Measurements from ENCODE around the gene CHMP1A.
"Not testable (repeated sequence)": the region's sequence is repeated elsewhere in the genome, so short reads cannot be mapped to it uniquely, and the experiment has no call there.

The CHMP1A gene

DNA sequence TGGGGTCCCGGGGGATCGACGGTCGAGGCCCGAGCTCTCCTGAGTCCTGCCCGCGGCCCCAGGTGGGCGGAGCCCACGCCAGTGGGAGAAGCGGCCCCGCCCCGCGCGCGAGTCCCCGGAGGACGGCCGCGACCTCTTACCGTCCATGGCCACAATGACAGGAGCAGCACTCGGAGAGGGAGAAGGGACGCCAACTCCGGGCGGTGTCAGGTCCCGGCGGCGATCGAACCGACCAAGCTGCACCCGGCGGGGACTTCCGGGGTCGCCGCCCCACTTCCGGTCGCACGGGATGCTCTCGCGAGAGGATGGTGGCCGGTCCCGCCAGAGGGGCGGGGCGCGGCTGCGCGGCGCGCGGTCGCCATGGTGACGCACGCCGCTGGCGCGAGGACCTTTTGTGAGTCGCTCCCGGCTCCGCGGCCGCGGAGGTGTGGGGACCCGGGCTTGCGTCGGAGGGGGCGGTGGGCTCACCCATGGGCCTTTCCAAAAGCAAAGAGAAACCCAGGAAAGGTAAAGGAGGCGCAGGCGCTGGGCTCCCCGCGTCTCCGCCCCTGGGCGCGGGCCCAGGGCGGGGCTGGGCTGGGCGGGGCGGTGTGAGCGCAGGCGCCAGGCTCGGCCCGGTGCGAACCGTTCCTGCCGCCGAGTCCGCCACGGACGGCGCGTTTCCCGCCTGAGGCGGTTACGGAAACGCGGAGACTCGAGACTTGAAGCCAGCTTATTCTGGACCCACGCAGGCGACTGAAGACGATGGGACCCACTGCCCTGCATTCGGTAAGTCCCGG, at the start of gene CHMP1A, which contains the start of gene SPATA33:
Gene CHMP1A (minus strand): TSS at position 267 of the 779 bp plus-strand sequence. CDS start 120 bp downstream, at position 147.
Gene SPATA33 (plus strand): TSS at position 395 of the 779 bp plus-strand sequence. CDS start 76 bp downstream, at position 471.
- peak; percentile 99 for DNase-seq (ENCODE audit: low spot score)

DNA sequence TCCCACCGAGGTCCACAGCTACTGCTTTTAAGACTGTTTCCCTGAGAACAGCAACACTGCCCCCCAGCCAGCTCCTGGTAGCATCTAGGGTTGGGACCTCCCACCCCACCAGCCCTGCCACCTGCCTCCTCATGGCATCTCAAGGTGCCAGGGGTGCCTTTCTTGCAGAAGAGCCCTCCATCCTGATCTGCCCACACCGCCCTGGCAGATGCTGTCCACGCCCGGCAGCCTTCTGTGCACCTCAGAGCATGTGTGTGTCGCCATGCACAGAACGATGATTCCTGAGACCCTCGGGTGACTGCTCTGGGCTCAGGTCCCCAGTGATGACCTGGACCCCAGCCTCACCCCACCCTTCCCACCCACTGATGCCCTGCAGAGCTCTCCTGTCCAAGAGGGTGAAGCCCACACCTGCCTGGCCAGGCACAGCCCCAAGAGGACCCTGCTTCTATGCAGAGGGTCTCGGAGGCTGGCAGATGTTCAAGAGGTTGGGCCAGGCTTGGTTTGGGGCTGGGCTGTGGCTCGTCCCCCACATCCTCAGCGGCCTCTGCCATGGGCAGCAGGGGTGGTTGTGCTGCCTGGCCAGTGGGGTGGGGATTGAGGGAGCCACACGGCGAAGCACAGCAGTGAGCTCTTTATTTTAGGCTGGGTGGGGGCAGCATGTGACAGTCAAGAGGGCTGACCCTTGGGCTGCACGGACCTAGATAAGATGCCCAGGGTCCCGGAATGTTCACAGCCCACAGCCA, 49.2 kb upstream of the CHMP1A start:
- peak; percentile 12 for DNase-seq (ENCODE audit: low spot score)

- DNase-seq (ENCODE audit: low spot score): no peak
Observed at GRCh38 chr16:89705006-89705405, 47.5 kb upstream of the CHMP1A start.

DNA sequence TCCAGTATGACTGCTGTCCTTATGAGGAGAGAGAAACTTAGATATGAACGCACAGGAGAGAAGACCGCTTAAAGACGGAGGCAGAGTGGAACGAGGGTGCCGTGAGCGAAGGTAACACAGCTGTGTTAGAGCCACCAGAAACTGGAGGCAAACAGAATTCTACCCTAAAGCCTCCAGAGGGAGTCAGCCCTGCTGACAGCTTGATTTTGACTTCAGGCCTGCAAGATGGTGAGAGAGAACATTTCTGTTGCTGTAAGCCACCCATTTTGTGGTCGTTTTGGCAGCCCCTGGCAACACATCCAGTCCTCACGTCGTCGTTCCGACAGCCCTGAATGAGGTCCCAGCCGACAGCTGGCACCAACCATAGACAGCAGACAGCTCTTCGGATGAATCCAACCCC, 46.8 kb upstream of the CHMP1A start:
- no peak for DNase-seq (ENCODE audit: low spot score)

DNA sequence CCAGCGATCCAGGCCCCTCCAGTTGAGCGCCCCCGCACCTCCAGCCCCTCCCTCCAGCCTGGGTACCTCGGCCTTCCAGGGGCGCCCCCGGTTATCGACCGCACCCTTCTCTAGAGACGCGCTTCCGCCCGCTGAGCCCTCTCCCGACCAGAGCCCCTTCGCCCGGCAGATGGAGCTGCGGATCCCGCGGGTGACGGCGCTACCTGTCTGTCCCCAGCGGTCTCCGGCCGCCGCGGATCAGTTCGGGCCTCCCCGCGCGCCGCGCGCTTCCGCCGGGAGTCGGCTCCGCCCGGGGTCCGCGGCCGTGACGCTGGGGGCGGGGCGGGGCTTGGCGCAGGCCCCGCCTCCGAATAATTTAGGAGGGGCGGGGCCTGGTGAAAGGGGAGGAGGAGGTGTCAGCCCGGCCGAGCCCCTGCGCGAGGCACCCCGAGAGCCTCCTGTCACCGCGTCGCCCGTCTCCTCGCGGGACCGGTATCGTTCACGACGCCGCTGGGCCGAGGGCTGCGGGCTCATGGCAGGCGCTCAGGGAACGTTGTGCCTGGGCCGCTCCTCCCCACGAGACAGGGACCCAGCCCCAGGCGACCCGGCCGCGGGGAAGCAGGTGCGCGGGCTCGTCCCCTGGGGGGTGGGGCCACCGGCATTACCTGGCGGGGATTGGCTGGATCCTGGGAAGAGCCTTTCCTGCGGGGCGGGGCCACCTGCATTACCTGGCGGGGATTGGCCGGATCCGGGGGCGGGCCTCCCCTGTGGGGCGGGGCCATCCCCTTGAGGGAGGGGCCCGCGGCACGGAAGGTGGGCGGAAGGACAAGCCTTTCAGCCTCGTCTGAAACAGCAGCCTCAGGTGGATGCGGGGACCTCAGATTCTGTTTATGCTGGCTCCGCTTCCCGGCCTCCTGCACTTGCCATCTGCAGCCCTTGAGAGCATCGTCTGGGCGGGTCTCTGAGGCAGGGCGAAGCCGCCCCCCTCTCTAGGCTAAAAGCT, 44.2 kb upstream of the CHMP1A start, which contains the start of gene SPATA2L:
Gene SPATA2L (minus strand): TSS at position 281 of the 982 bp plus-strand sequence. CDS start 473 bp downstream, outside the sequence.
- peak; percentile 95 for DNase-seq (ENCODE audit: low spot score)

DNA sequence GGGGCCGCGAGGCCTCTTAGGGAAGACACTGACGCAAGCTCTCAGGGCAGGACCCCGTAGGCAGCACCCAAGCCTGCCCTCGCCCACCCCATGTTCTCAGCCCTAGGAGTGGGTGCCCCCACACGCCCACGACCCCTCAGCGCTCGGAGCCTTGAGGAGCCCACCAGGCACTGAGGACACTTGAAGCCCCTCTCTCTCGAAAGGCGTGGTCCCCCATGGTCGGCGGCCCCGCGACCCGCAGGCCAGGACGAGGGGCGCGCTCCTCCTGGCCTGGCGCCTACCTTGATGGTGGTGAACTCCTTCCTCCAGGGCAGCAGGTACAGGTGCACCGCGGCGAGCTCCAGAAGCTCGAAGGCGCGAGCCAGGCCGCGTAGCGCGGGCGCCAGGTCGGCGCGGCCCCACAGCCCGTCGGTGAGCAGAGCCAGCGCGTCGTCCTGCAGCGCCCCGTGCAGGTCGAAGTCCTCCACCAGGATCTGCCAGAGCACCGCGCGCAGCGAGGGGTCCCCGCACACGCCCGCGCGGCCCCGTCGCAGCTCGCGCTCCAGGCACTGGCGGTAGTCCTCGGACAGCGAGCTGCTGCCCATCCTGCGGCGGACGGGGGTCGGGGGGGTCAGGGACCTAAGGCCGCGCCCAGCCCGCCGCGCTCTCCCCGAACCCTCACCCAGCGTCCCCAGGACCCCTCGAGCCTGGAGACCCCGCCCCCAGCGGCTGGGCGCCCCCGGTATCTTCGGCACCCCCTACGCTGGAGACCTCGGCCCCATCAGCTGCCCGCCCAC, 43.3 kb upstream of the CHMP1A start:
- DNase-seq (ENCODE audit: low spot score): peak; percentile 56

DNA sequence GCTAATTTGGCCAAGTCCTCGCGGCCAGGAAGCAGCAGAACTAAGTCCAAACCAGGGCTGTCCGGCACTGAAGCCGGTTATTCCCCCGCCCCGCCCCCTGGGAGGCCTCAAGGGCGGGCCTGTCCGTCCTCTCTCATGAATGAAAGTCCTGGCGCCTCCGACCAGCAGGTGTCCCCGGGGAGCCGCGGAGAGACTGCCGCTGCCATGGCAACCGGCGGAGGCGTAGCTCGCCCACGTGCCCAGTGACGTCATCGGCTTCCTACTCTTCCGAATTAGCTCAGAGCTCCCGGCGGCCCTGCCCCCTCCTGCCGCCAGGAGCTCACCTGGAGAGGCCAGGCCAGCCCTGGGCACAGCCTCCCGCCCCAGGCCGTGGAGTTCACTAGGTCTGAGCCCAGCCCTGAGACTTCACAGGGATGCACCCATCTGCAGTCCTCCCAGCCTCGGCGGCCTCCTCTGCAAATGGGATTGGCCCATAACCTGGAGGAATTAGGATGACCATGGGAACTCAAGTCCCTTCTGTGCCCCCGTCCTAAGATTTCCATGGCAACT, 42.7 kb upstream of the CHMP1A start:
- DNase-seq (ENCODE audit: low spot score): peak; percentile 96

GRCh38 chr16:89699629-89700099, 42.2 kb upstream of the CHMP1A start:
- not testable (repeated sequence) for DNase-seq (ENCODE audit: low spot score)

DNA sequence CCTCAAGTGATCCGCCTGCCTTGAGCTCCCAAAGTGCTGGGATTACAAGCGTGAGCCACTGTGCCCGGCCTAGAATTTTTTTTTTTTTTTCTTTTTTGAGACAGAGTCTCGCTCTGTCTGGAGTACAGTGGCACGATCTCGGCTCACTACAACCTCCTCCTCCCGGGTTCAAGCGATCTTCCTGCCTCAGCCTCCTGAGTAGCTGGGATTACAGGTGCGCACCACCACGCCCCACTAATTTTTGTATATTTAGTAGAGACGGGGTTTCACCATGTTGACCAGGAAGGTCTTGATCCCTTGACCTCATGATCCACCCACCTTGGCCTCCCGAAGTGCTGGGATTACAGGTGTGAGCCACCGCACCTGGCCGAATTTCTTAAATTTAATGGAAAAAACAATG, 41.2 kb upstream of the CHMP1A start:
- DNase-seq (ENCODE audit: low spot score): not testable (repeated sequence)

- DNase-seq (ENCODE audit: low spot score): no peak
Observed at GRCh38 chr16:89697616-89698331, 40.3 kb upstream of the CHMP1A start.

- DNase-seq (ENCODE audit: low spot score): no peak
Observed at GRCh38 chr16:89697161-89697615, 39.7 kb upstream of the CHMP1A start.

DNA sequence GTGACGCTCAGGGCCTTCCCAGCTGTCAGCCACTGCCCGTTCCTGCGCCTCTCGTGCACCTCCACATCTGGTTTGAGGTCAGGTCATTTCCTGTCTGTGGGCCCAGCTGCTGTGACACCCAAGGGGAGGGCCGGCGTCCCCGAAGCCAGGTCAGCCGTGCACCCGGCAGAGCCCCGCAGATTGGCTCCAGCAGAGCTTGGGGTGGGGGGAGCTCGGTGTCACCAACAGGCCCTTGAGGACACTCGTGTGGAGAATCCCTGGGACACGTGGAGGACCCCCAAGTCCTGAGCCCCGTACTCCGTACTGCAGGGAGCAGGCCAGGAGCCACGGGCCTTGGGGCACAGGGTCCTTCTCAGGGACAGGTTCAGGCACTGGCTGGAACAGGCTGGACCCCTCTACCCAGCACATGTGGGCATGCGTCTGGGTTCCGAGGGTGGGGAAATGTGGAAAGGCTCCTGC, 39.2 kb upstream of the CHMP1A start:
- DNase-seq (ENCODE audit: low spot score): no peak

DNA sequence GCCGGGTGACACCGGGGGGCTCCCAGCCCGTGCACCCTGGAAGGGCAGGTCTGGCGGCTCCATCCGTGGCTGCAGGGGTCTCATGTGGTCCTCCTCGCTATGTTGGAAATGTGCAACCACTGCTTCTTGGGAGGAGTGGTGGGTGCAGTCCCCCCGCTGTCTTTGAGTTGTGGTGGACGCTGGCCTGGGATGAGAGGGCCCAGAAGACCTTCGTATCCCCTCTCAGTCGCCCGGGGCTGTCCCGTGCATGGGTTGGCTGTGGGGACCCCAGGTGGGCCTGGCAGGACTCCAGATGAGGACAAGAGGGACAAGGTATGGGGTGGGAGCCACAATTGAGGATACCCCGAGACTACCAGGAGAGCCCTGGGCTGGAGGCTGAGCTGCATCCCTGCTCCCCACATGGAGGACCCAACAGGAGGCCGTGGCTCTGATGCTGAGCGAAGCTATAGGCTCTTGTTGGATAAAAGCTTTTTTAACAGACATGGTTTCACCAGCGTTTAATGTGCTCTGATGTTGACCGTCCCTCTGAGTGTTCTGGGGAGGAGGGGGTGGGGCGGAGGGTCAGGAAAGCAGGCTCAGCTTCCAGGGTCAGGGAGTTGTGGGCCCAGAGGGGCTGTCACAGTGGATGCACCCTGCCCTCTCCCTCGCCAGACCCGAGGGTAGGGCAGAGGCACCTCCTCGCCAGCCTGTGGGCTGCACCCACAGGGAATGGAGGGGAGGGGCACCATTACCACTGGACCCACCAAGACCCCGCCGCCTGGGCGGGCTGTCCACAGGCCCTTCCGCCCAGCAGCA, 38.6 kb upstream of the CHMP1A start:
- DNase-seq (ENCODE audit: low spot score): no peak

DNA sequence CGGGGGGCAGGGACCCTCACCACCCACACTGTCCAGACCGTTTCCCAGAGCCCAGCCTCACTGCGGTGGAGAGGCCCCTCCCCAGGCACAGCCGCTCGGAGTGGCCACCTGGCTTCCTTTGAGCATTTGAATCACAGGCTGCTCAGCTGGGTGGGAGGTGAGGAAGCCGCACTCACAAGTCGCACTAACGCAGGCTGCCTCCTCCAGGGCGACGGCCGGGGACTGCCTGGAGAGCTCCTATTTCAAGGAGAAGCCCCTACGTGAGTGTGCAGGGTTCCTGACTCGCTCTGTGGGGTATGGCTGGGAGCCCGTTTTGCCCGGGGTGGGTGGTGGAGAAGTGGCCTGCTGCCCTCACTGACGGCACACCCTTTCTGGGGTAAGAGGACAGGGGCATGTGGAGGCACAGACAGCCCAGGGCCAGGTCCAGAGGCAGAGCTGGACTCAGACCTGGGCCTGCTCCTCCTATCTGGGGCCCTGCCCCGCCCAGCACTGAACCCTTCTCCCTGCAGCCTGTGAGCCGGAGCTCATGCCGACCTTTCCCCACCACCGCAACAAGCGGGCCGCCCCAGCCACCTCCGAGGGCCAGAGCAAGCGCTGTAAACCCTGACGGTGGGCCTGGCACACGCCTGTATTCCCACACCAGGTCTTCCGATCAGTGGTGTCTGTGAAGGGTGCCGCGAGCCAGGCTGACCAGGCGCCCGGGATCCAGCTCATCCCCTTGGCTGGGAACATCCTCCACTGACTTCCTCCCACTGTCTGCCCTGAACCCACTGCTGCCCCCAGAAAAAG, 37.8 kb upstream of the CHMP1A start:
- no peak for DNase-seq (ENCODE audit: low spot score)

GRCh38 chr16:89694784-89695085, 37.2 kb upstream of the CHMP1A start:
- DNase-seq (ENCODE audit: low spot score): not testable (repeated sequence)

DNA sequence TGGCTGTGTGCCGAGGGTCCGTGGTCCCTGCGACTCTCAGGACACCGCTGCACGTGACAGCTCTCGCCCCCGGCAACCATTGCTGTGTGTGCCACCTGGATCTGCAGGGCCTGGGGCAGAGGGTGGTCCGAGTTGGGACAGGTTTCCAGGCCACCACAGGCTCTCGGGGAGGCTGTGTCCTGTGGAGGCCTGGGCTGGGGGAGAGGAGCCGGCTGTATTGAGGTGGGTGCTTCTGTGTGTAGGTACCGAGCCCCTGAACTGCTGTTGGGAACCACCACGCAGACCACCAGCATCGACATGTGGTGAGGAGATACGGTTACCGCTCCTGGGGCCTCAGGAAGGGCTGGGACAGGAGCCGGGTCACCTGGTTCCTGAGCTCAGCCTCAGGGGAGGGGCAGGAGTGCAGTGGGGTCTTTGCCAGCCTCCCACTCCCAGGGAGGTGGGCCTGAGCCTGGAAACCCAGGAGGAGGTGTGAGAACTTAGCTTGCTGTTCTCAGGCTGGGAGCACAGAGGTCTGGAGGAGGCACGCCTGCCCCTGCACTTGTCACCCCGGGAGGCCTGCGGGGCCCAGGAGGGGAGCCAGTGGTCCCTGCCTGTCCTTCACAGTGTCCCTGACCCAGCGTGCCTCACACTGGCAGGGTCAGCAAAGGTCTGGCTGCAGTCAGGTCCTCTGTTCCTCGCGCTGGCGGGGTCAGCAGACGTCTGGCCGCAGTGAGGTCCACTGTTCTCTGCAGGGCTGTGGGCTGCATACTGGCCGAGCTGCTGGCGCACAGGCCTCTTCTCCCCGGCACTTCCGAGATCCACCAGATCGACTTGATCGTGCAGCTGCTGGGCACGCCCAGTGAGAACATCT, 36.6 kb upstream of the CHMP1A start:
- DNase-seq (ENCODE audit: low spot score): no peak

DNA sequence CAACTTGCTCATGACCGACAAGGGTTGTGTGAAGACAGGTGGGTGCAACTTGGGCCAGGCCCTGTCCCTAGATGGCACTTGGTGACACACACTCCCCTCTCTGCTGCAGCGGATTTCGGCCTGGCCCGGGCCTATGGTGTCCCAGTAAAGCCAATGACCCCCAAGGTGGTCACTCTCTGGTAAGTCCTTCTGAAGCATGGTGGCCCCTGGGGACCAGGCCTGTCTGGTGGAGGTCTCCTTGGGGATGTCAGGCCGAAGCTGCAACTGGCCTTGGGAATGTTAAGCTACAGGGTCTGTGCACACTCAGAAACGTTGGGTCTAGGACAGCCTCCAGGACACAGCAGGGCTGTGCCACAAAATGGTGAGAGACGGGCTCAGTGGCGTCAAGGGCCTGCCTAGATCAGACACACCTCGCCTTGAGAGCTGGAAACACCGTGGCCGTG, 35.8 kb upstream of the CHMP1A start:
- DNase-seq (ENCODE audit: low spot score): no peak
